Measurements from ENCODE around the gene SNX22.

SNX22 gene

GRCh38 chr15:64144192-64144564 lies 7.4 kb upstream of the SNX22 start:
- no peak for DNase-seq (ENCODE audit: low spot score in 2 of 2)
- peak overlapping the region; percentile 88 for H3K27ac Mint-ChIP-seq
- H3K4me1 Mint-ChIP-seq: peaks cover 27% of the 10 kb centered on the region
- no peak overlapping the region for H3K4me3 Mint-ChIP-seq
- no peaks in the 10 kb centered on the region for H3K9me3 Mint-ChIP-seq
- H3K36me3 Mint-ChIP-seq: peaks cover 4% of the 10 kb centered on the region
- no peaks in the 10 kb centered on the region for H3K27me3 Mint-ChIP-seq
- ATAC-seq (ENCODE audit: low read depth): peak; percentile 7

GRCh38 chr15:64144565-64145281 lies 6.8 kb upstream of the SNX22 start:
- Mint-ChIP-seq H3K9me3 (no peaks in the 10 kb centered on the region), H3K4me3 (peak overlapping the region; percentile 32), H3K4me1 (peaks cover 32% of the 10 kb centered on the region), H3K27me3 (no peaks in the 10 kb centered on the region), H3K27ac (peak overlapping the region; percentile 88), H3K36me3 (peaks cover 4% of the 10 kb centered on the region)
- no peak for DNase-seq (ENCODE audit: low spot score in 2 of 2)
- ATAC-seq (ENCODE audit: low read depth): peak; percentile 84

- Mint-ChIP-seq H3K4me1 (peaks cover 36% of the 10 kb centered on the region), H3K27me3 (no peaks in the 10 kb centered on the region), H3K9me3 (no peaks in the 10 kb centered on the region), H3K27ac (peak overlapping the region; percentile 88), H3K4me3 (no peak overlapping the region), H3K36me3 (peaks cover 4% of the 10 kb centered on the region)
- DNase-seq (ENCODE audit: low spot score in 2 of 2): no peak
- ATAC-seq (ENCODE audit: low read depth): no peak
These were observed 5.5 kb upstream of the SNX22 start for GRCh38 chr15:64146041-64146440.

GRCh38 chr15:64146520-64146884 lies 5.0 kb upstream of the SNX22 start:
- no peak overlapping the region for H3K4me3 Mint-ChIP-seq
- H3K9me3 Mint-ChIP-seq: no peaks in the 10 kb centered on the region
- no peak overlapping the region for H3K27ac Mint-ChIP-seq
- DNase-seq (ENCODE audit: low spot score in 2 of 2) (no peak), ATAC-seq (ENCODE audit: low read depth) (no peak)
- no peaks in the 10 kb centered on the region for H3K36me3 Mint-ChIP-seq
- H3K27me3 Mint-ChIP-seq: no peaks in the 10 kb centered on the region
- peaks cover 35% of the 10 kb centered on the region for H3K4me1 Mint-ChIP-seq

GRCh38 chr15:64146885-64147681 lies 4.4 kb upstream of the SNX22 start:
- Mint-ChIP-seq H3K27ac (no peak overlapping the region), H3K27me3 (no peaks in the 10 kb centered on the region), H3K36me3 (no peaks in the 10 kb centered on the region), H3K9me3 (no peaks in the 10 kb centered on the region), H3K4me3 (no peak overlapping the region), H3K4me1 (peaks cover 35% of the 10 kb centered on the region)
- DNase-seq (ENCODE audit: low spot score in 2 of 2) (no peak), ATAC-seq (ENCODE audit: low read depth) (no peak)

GRCh38 chr15:64148168-64148567 lies 3.4 kb upstream of the SNX22 start:
- Mint-ChIP-seq H3K9me3 (no peaks in the 10 kb centered on the region), H3K4me1 (peaks cover 35% of the 10 kb centered on the region), H3K4me3 (no peak overlapping the region), H3K36me3 (no peaks in the 10 kb centered on the region), H3K27me3 (no peaks in the 10 kb centered on the region), H3K27ac (no peak overlapping the region)
- ATAC-seq (ENCODE audit: low read depth) (no peak), DNase-seq (ENCODE audit: low spot score in 2 of 2) (no peak)

- no peak for ATAC-seq (ENCODE audit: low read depth)
- no peaks in the 10 kb centered on the region for H3K36me3 Mint-ChIP-seq
- peaks cover 34% of the 10 kb centered on the region for H3K4me1 Mint-ChIP-seq
- DNase-seq (ENCODE audit: low spot score in 2 of 2): no peak
- no peak overlapping the region for H3K4me3 Mint-ChIP-seq
- H3K27ac Mint-ChIP-seq: no peak overlapping the region
- no peaks in the 10 kb centered on the region for H3K9me3 Mint-ChIP-seq
- no peaks in the 10 kb centered on the region for H3K27me3 Mint-ChIP-seq
These were observed 3.0 kb upstream of the SNX22 start for GRCh38 chr15:64148581-64148980.

- peak overlapping the region; percentile 9 for H3K27ac Mint-ChIP-seq
- peaks cover 35% of the 10 kb centered on the region for H3K4me1 Mint-ChIP-seq
- no peak for DNase-seq (ENCODE audit: low spot score in 2 of 2)
These were observed 2.1 kb upstream of the SNX22 start for GRCh38 chr15:64149424-64149823.

GRCh38 chr15:64149893-64150578 lies 1.5 kb upstream of the SNX22 start:
- Mint-ChIP-seq H3K9me3 (no peaks in the 10 kb centered on the region), H3K4me1 (peaks cover 31% of the 10 kb centered on the region), H3K36me3 (peaks cover 4% of the 10 kb centered on the region), H3K27ac (peak overlapping the region; percentile 9), H3K4me3 (peak overlapping the region; percentile 43), H3K27me3 (no peaks in the 10 kb centered on the region)
- DNase-seq (ENCODE audit: low spot score in 2 of 2) (no peak), ATAC-seq (ENCODE audit: low read depth) (no peak)

More at GRCh38 chr15:64149424-64149823, 2.1 kb upstream of the SNX22 start:
- no peaks in the 10 kb centered on the region for H3K9me3 Mint-ChIP-seq
- H3K4me3 Mint-ChIP-seq: peak overlapping the region; percentile 9
- H3K27me3 Mint-ChIP-seq: no peaks in the 10 kb centered on the region
- peaks cover 2% of the 10 kb centered on the region for H3K36me3 Mint-ChIP-seq
- ATAC-seq (ENCODE audit: low read depth): no peak

GRCh38 chr15:64152507-64153387 lies 1.2 kb downstream of the SNX22 start:
- peak overlapping the region; percentile 85 for H3K27ac Mint-ChIP-seq
- ATAC-seq (ENCODE audit: low read depth): peak; percentile 42
- H3K4me1 Mint-ChIP-seq: peaks cover 38% of the 10 kb centered on the region
- peak overlapping the region; percentile 89 for H3K4me3 Mint-ChIP-seq
- no peaks in the 10 kb centered on the region for H3K27me3 Mint-ChIP-seq
- no peaks in the 10 kb centered on the region for H3K9me3 Mint-ChIP-seq
- DNase-seq (ENCODE audit: low spot score in 2 of 2): peak; percentile 22 to 53
- peaks cover 19% of the 10 kb centered on the region for H3K36me3 Mint-ChIP-seq

GRCh38 chr15:64153480-64154367 lies 2.2 kb downstream of the SNX22 start:
- peak; percentile 77 for ATAC-seq (ENCODE audit: low read depth)
- Mint-ChIP-seq H3K4me3 (peak overlapping the region; percentile 89), H3K36me3 (peaks cover 27% of the 10 kb centered on the region), H3K4me1 (peaks cover 44% of the 10 kb centered on the region), H3K27me3 (no peaks in the 10 kb centered on the region), H3K27ac (peak overlapping the region; percentile 85), H3K9me3 (no peaks in the 10 kb centered on the region)
- DNase-seq (ENCODE audit: low spot score in 2 of 2): peak; percentile 97 to 98

- DNase-seq (ENCODE audit: low spot score in 2 of 2) (no peak), ATAC-seq (ENCODE audit: low read depth) (no peak)
- H3K9me3 Mint-ChIP-seq: no peaks in the 10 kb centered on the region
- peaks cover 39% of the 10 kb centered on the region for H3K36me3 Mint-ChIP-seq
- H3K4me1 Mint-ChIP-seq: peaks cover 44% of the 10 kb centered on the region
- H3K27me3 Mint-ChIP-seq: no peaks in the 10 kb centered on the region
- peak overlapping the region; percentile 62 for H3K27ac Mint-ChIP-seq
- H3K4me3 Mint-ChIP-seq: no peak overlapping the region
These were observed 4.5 kb downstream of the SNX22 start for GRCh38 chr15:64155802-64156651.
